Activated CD4-positive, alpha-beta memory T cell treated with anti-CD3 and anti-CD28 coated beads for 36 hours (primary cell): Measurements from ENCODE around the gene CREB3. TPM values are rescaled to one million over a fixed set of nuclear protein-coding genes. Genes with fewer than 3 reads are reported as not detected.

Experiments
- CTCF ChIA-PET: fragments of 350-600 bp; sonication (Branson Sonifier 250); formaldehyde crosslinking; loops from one replicate; lab custom pipeline; 2021; ENCODE audit warnings: antibody characterized with exemption, inconsistent platforms; lab: Charles Lee
- POLR2A ChIA-PET: fragments of 350-600 bp; sonication (Branson Sonifier 250); formaldehyde crosslinking; loops from one replicate; lab custom pipeline; 2021; ENCODE audit warnings: antibody characterized with exemption; lab: Charles Lee
- DNase-seq: peaks from one replicate; pipeline ENCODE4 v3.0.0-alpha.2; 2020
- H3K27ac Mint-ChIP-seq: one replicate; pipeline ENCODE4 v1.8.0; 2021; ENCODE audit warnings: mixed read lengths
- H3K27me3 Mint-ChIP-seq: one replicate; pipeline ENCODE4 v1.8.0; 2021; ENCODE audit warnings: mixed read lengths
- H3K36me3 Mint-ChIP-seq: one replicate; pipeline ENCODE4 v1.8.0; 2021; ENCODE audit warnings: mixed read lengths
- H3K4me1 Mint-ChIP-seq: one replicate; pipeline ENCODE4 v1.8.0; 2021; ENCODE audit warnings: low read depth, mixed read lengths
- H3K4me3 Mint-ChIP-seq: one replicate; pipeline ENCODE4 v1.8.0; 2021; ENCODE audit warnings: mild to moderate bottlenecking, mixed read lengths
- H3K9me3 Mint-ChIP-seq: one replicate; pipeline ENCODE4 v1.8.0; 2021; ENCODE audit warnings: mixed read lengths
- intact Hi-C: fragments of 100-400 bp; cut with micrococcal nuclease; formaldehyde crosslinking; loops from one replicate; pipeline ENCODE4 v1.15.1; 2023
- total RNA-seq, 2 experiments: library from RNA; stranded (reverse); gene quantifications; one replicate each; pipeline ENCODE4 v1.2.3, GENCODE V29; 2021

Gene CREB3
- total RNA-seq, 2 experiments from 2014 or later = 27.7 to 29.9 TPM

DNA sequence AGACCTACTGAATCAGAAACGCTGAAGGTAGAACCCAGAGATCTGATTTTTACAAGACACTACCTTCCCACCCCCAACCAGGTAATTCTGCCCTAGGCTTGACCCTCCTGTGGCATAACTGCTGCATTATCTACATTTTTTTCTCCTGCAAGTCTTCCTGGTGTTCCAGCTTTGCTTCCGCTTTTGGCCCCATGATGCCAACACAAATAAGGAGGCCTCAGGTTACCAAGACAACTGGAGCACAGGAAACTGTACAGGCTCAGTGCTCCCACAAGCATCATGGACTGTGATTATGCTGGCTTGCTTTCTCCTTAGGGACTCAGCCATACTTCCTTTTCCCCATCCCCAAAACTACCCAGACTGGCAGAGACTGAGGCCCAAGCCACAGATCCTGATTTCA is 28.2 kb downstream of the CREB3 start:
- H3K27me3 Mint-ChIP-seq = no peaks in the 10 kb centered on the region
- peaks cover 37% of the 10 kb centered on the region for H3K4me1 Mint-ChIP-seq
- ChIA-PET POLR2A (interaction anchor here (1.0 kb wide), 1 partner anchor 12 kb away, joined by 3 read pairs; no protein-coding TSS in a partner anchor), CTCF (interaction anchor here (1.3 to 1.9 kb wide), 6 partner anchors 12 to 122 kb away, joined by 3 to 7 read pairs (median 5); no protein-coding TSS in a partner anchor)
- intact Hi-C loops = no loop called here
- peaks cover 8% of the 10 kb centered on the region for H3K36me3 Mint-ChIP-seq
- DNase-seq = no peak
- no peaks in the 10 kb centered on the region for H3K9me3 Mint-ChIP-seq
- no peak overlapping the region for H3K27ac Mint-ChIP-seq
- no peak overlapping the region for H3K4me3 Mint-ChIP-seq

DNA sequence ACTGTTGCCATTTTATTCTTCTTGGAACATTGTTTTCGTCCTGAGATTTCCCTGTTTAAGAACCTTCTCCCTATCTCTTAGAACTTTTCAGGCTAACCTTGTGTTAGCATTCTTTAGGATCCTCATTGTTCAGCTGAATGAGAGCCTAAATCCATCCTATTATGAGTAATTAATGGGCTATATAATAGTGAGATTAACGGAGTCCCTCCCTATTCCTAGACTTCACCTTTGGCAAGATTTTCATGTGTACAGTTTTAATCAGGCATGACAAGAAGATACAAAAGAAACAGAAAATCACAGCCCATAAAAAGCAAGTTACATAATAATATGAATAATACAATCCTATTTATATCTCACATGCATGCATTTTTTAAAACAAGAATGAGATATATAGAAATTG is 30.7 kb downstream of the CREB3 start:
- intact Hi-C loops = no loop called here

DNA sequence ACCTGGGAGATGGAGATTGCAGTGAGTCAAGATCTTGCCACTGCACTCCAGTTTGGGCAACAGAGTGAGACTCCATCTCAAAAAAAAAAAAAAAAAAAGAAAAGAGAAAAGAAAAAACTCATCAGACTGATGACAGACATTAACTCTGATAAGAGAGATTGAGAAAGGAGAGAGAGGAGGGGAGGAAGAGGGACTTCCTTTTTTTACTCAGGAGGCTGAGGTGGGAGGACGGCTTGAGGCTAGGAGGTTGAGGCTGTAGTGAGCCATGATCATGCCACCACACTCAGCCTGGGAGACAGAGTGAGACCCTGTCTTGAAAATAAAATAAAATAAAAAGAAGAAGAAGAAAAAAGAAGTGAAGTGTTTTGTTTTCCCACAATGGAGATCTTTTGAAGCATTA is 31.3 kb downstream of the CREB3 start:
- H3K27me3 Mint-ChIP-seq = no peaks in the 10 kb centered on the region
- DNase-seq = no peak
- ChIA-PET POLR2A (no interaction called here), CTCF (interaction anchor here (0.8 to 1.0 kb wide), 2 partner anchors 26 to 139 kb away, joined by 3 read pairs; no protein-coding TSS in a partner anchor)
- H3K27ac Mint-ChIP-seq = no peak overlapping the region
- H3K36me3 Mint-ChIP-seq = peaks cover 3% of the 10 kb centered on the region
- intact Hi-C loops = no loop called here
- peaks cover 20% of the 10 kb centered on the region for H3K4me1 Mint-ChIP-seq
- no peak overlapping the region for H3K4me3 Mint-ChIP-seq
- H3K9me3 Mint-ChIP-seq = no peaks in the 10 kb centered on the region

More for the DNA sequence above, 30.7 kb downstream of the CREB3 start:
- POLR2A ChIA-PET = interaction anchor here (0.7 kb wide), 1 partner anchor 246 kb away, joined by 5 read pairs; no protein-coding TSS in a partner anchor
- DNase-seq = no peak
- peaks cover 3% of the 10 kb centered on the region for H3K36me3 Mint-ChIP-seq
- H3K4me1 Mint-ChIP-seq = peaks cover 26% of the 10 kb centered on the region
- CTCF ChIA-PET = interaction anchor here (0.6 to 1.2 kb wide), 6 partner anchors 8 to 777 kb away, joined by 3 to 4 read pairs (median 3); partner anchors contain the start of genes GBA2 and RGP1
- H3K27ac Mint-ChIP-seq = no peak overlapping the region
- H3K27me3 Mint-ChIP-seq = no peaks in the 10 kb centered on the region
- no peak overlapping the region for H3K4me3 Mint-ChIP-seq
- H3K9me3 Mint-ChIP-seq = no peaks in the 10 kb centered on the region

DNA sequence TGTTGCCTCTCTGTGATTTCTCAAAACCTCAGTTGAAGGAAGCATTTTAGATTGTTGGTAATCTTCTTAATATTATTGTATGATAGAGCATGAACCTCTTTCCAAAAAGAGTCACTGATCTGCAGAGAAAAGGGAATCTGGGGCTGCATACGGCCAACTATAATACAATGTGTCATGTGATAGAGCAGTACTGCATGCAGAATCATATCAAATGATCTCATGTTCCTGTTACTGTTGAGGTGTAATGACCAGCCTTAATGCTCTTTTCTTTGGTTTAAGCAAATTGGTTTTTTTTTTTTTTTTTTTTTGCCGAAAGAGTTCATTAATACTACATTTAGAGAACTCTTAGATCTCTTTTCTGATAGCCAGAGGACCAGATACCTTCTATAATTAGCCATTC is 34.5 kb downstream of the CREB3 start:
- no peak for DNase-seq
- ChIA-PET CTCF (interaction anchor here (1.0 kb wide), 1 partner anchor 115 kb away, joined by 4 read pairs; no protein-coding TSS in a partner anchor), POLR2A (no interaction called here)
- Mint-ChIP-seq H3K27ac (no peak overlapping the region), H3K4me3 (no peak overlapping the region), H3K9me3 (no peaks in the 10 kb centered on the region), H3K4me1 (peaks cover 8% of the 10 kb centered on the region), H3K27me3 (no peaks in the 10 kb centered on the region), H3K36me3 (no peaks in the 10 kb centered on the region)
- intact Hi-C loops = no loop called here

DNA sequence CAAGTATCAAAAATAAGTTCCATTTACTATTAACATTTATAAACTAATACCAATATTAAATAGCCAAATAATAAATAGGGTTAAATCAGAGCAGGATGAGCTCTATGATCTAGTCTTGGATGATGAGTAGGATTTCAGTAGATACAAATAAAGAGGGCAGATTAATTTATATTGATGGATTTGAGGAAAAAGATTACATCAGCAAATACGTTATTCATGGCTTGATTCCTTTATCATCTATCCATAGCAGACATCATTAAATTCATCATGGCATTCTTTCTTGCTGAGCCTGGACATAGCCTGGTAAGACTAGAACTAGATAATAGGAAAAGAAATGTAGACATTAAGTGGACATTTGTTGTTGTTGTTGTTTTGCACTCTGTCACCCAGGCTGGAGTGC is 35.0 kb downstream of the CREB3 start:
- Mint-ChIP-seq H3K36me3 (no peaks in the 10 kb centered on the region), H3K4me3 (no peak overlapping the region), H3K27ac (no peak overlapping the region), H3K27me3 (no peaks in the 10 kb centered on the region), H3K9me3 (no peaks in the 10 kb centered on the region), H3K4me1 (peaks cover 5% of the 10 kb centered on the region)
- ChIA-PET POLR2A (no interaction called here), CTCF (interaction anchor here (1.0 kb wide), 1 partner anchor 115 kb away, joined by 4 read pairs; no protein-coding TSS in a partner anchor)
- intact Hi-C loops = no loop called here
- DNase-seq = no peak

DNA sequence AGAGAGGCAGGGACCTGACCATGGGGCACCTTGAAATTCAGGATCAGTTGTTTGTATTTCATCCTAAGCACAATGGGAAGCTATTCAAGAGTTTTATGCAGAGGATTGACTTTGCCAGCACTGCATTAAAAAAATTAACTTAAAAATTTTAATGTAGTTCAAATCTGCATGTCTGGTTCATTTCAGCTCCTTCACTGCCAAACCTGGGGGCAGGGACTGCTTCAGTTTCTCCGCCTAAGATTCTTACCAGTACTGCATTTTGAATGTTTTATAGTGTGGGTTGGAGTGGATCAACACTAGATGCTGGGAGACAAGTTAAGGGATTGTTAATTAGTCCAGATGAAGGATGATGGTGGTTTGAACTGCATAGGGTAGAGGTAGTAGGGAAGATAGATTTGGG is 37.3 kb downstream of the CREB3 start:
- POLR2A ChIA-PET = no interaction called here
- intact Hi-C loops = no loop called here
- no peaks in the 10 kb centered on the region for H3K36me3 Mint-ChIP-seq
- no peak for DNase-seq
- H3K27me3 Mint-ChIP-seq = no peaks in the 10 kb centered on the region
- H3K4me1 Mint-ChIP-seq = peaks cover 5% of the 10 kb centered on the region
- CTCF ChIA-PET = interaction anchor here (0.7 to 1.5 kb wide), 4 partner anchors 19 to 158 kb away, joined by 3 to 4 read pairs (median 3); no protein-coding TSS in a partner anchor
- no peak overlapping the region for H3K27ac Mint-ChIP-seq
- no peak overlapping the region for H3K4me3 Mint-ChIP-seq
- no peaks in the 10 kb centered on the region for H3K9me3 Mint-ChIP-seq

DNA sequence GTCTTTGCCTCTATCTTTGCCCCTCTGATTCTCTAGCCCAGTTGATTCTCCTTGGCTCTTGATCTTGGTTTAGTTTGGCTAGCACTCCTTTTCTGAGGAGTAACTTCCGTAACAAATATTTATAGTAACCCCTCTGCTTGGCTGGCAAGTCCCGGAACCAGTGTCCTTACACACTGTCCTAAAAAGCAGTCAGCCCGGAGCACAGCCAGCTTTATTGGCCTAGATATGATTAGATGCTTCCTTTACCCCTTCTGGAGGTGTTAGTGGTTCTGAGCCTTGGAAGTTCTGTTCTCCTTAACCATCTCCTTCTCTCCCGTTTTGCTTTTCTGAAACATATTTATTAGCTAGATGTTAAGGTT is 38.6 kb downstream of the CREB3 start:
- CTCF ChIA-PET = interaction anchor here (0.6 to 1.2 kb wide), 5 partner anchors 8 to 111 kb away, joined by 3 to 7 read pairs (median 3); no protein-coding TSS in a partner anchor
- POLR2A ChIA-PET = no interaction called here
- Mint-ChIP-seq H3K27ac (no peak overlapping the region), H3K9me3 (no peaks in the 10 kb centered on the region), H3K27me3 (no peaks in the 10 kb centered on the region), H3K4me3 (no peak overlapping the region), H3K4me1 (peaks cover 4% of the 10 kb centered on the region), H3K36me3 (no peaks in the 10 kb centered on the region)
- no peak for DNase-seq
- intact Hi-C loops = no loop called here

DNA sequence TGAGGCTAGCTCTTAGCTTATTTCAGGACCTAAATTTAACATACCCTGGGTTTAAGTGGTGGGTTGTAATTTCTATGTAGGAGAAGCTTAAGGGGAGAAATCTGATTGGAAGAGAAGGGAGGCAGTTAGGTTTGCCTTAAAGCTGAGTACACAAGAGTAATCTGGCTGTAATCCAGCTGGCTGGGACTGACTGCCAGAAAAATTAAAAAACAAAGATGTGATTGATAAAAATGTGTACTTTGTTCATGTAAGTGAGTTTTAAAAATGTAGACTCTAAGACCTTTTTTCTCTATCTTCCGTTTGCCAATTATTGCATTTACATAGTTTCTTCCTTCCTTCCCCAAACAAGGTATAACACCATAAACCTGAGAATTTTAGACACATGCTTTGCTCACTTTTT is 39.1 kb downstream of the CREB3 start:
- intact Hi-C loops = no loop called here
- H3K27me3 Mint-ChIP-seq = no peaks in the 10 kb centered on the region
- H3K4me3 Mint-ChIP-seq = no peak overlapping the region
- H3K4me1 Mint-ChIP-seq = no peaks in the 10 kb centered on the region
- no peaks in the 10 kb centered on the region for H3K36me3 Mint-ChIP-seq
- POLR2A ChIA-PET = no interaction called here
- CTCF ChIA-PET = interaction anchor here (1.0 to 1.2 kb wide), 4 partner anchors 19 to 110 kb away, joined by 3 to 7 read pairs (median 3); no protein-coding TSS in a partner anchor
- DNase-seq = no peak
- H3K9me3 Mint-ChIP-seq = no peaks in the 10 kb centered on the region
- H3K27ac Mint-ChIP-seq = no peak overlapping the region

DNA sequence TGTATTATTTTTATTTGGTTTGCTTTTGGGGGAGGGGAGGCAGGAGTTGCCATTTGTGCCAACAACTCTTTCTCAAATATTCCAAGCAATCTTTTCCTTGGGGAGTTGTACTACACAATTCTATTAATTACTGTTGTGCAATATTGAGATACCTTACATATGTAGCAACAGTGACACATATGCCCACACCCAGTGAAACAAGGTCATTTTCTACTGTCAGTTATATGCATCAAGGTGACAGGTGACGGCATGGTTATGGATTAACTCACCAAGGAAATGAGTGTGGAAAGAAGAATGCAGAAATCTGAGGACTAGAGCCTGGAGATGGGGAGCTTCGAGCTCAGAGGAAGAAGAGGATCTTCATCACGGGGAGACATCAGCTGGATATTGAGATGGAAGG is 39.5 kb downstream of the CREB3 start:
- H3K27ac Mint-ChIP-seq = no peak overlapping the region
- intact Hi-C loops = no loop called here
- ChIA-PET CTCF (interaction anchor here (1.2 kb wide), 3 partner anchors 18 to 110 kb away, joined by 3 to 7 read pairs (median 3); no protein-coding TSS in a partner anchor), POLR2A (interaction anchor here (1.6 kb wide), 1 partner anchor 11 kb away, joined by 3 read pairs; no protein-coding TSS in a partner anchor)
- H3K36me3 Mint-ChIP-seq = no peaks in the 10 kb centered on the region
- H3K4me1 Mint-ChIP-seq = no peaks in the 10 kb centered on the region
- H3K9me3 Mint-ChIP-seq = no peaks in the 10 kb centered on the region
- no peaks in the 10 kb centered on the region for H3K27me3 Mint-ChIP-seq
- no peak overlapping the region for H3K4me3 Mint-ChIP-seq
- no peak for DNase-seq

DNA sequence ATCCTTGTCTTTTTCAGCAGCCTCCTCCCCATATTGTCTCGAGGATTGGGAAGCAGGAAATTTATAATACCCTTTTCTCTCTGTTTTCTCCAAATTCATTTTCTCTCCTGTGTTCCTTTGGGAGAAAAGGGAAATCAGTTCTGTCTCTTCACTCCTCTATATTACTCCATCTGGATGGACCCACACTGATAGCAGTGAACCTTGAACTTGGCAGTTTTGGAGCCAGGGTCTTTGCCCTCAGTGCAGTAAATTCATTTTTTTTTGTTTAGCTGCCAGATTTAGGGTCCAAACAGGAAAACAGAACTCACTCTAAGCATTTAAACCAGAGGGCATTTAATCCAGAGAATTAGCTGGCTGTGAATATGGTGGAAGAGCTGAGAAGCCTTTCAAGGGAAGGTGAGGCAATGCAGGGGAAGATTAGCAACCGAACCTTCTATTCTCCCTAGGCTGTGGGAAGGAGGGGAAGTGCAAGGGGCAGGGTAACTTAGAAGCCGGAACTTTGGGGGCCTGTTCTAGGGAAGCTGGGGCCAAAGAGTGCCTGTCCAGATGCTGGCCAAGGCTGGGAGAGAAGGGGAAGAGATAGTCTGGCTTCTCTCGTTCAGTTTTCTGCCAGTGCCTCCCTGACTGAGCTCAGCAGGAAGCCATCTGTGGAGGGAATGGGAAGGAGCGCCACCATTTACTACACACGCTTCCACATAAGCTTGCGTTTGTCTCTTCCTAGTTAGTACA is 42.6 kb downstream of the CREB3 start:
- no peaks in the 10 kb centered on the region for H3K36me3 Mint-ChIP-seq
- ChIA-PET POLR2A (no interaction called here), CTCF (interaction anchor here (0.7 to 2.2 kb wide), 6 partner anchors 14 to 40 kb away, joined by 3 to 7 read pairs (median 4); no protein-coding TSS in a partner anchor)
- H3K4me1 Mint-ChIP-seq = no peaks in the 10 kb centered on the region
- H3K9me3 Mint-ChIP-seq = no peaks in the 10 kb centered on the region
- no peaks in the 10 kb centered on the region for H3K27me3 Mint-ChIP-seq
- no peak overlapping the region for H3K27ac Mint-ChIP-seq
- no peak for DNase-seq
- intact Hi-C loops = no loop called here
- H3K4me3 Mint-ChIP-seq = no peak overlapping the region

DNA sequence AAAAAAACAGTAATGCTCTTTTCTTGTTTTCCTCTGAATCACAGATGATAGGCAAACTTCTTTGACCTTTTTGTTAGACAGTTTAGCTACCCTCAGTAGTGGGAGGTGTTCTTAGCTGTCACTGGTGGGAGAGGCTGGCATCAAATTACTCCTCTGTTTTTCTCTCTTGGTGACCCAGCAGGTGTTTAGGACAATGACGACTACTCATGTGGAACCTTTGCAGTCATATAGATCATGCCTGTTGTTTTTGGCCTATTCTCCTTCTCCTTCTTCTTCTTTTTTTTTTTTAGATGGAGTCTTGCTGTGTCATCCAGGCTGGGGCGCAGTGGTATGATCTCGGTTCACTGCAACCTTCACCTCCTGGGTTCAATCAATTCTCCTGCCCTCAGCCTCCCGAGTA is 43.6 kb downstream of the CREB3 start:
- Mint-ChIP-seq H3K36me3 (no peaks in the 10 kb centered on the region), H3K27ac (no peak overlapping the region), H3K4me1 (no peaks in the 10 kb centered on the region), H3K4me3 (no peak overlapping the region), H3K9me3 (no peaks in the 10 kb centered on the region), H3K27me3 (no peaks in the 10 kb centered on the region)
- DNase-seq = no peak
- intact Hi-C loops = no loop called here
- ChIA-PET CTCF (interaction anchor here (1.2 to 2.2 kb wide), 4 partner anchors 13 to 41 kb away, joined by 3 to 7 read pairs (median 6); no protein-coding TSS in a partner anchor), POLR2A (no interaction called here)

DNA sequence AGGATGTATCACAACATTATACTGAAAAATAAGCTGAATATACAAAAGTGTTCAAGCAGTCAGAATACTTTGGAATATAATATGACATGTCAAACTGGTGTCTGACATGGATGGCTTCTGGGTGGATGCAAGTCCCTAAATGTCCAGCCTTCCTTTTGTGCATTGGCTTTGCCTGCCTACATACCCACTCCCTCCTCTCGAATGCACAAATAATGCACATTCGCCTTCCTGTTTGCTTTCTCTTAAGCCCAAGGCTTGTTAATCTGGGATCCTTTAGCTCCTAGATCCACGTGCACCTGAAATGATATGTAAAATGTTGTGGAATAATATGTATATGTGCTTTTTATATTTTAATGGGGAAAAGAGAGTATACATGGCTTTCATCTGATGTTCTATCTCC is 46.0 kb downstream of the CREB3 start:
- Mint-ChIP-seq H3K4me3 (no peak overlapping the region), H3K9me3 (no peaks in the 10 kb centered on the region), H3K36me3 (peaks cover 3% of the 10 kb centered on the region), H3K27me3 (no peaks in the 10 kb centered on the region), H3K27ac (no peak overlapping the region), H3K4me1 (no peaks in the 10 kb centered on the region)
- ChIA-PET CTCF (interaction anchor here (1.3 to 2.2 kb wide), 3 partner anchors 12 to 104 kb away, joined by 7 to 11 read pairs (median 11); no protein-coding TSS in a partner anchor), POLR2A (no interaction called here)
- DNase-seq = no peak
- intact Hi-C loops = no loop called here
